ENCODE results near the gene HIVEP3.

HIVEP3 gene

DNA sequence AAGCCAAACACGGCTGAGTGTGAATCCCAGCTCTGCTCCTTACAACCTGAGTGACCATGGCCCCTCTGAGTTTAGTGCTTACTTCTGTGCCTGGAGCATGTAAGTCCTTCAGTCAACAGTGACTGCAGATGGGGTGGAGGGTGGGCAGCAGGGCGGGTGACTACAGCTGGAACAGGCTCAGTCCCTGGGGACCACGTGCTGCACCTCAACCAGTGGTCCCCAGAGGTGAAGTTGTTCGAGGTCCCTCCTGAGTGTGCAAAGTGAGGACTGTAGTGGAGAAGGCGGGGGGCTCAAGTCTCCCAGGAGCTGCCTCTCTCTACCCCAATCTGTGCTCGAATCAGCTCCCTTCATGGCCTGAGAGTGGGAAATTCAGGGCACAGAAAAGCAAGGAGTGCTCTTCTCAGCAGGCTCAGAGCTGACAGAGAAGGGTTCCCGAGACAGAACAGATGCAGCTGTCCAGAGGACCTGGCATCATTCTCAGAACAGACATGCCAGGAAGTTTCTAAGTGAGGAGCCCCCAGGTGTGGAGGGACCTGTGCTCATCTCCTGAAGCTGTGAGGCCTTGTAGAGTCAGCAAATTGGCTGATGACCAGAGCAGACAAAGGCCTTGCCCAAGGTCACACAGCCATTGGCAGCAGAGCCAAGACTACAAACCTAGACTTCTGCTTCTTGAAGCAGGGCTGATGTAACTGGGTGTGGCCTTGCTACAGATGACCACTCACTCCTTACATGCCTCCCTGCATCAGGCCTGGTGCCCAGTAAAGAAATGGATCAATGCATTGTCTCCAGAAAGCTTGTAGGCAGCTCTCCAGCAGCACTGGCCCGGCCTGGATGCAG lies 372.5 kb downstream of the HIVEP3 start:
- no peak overlapping the region for H3K4me3 ChIP-seq (ENCODE audit: low read depth, low read length)
- TF ChIP-seq MYC (IDR thresholded peaks at IDR 0.05; ENCODE audit: low read depth, low read length) = no peak
- TF ChIP-seq, protein P1, sequence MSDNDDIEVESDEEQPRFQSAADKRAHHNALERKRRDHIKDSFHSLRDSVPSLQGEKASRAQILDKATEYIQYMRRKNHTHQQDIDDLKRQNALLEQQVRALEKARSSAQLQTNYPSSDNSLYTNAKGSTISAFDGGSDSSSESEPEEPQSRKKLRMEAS (IDR thresholded peaks at IDR 0.05; ENCODE audit: low read depth, low read length) = no peak
- TF ChIP-seq POLR2A (IDR thresholded peaks at IDR 0.05; ENCODE audit: extremely low read depth, insufficient read length) = no peak
- TF ChIP-seq, protein P2, sequence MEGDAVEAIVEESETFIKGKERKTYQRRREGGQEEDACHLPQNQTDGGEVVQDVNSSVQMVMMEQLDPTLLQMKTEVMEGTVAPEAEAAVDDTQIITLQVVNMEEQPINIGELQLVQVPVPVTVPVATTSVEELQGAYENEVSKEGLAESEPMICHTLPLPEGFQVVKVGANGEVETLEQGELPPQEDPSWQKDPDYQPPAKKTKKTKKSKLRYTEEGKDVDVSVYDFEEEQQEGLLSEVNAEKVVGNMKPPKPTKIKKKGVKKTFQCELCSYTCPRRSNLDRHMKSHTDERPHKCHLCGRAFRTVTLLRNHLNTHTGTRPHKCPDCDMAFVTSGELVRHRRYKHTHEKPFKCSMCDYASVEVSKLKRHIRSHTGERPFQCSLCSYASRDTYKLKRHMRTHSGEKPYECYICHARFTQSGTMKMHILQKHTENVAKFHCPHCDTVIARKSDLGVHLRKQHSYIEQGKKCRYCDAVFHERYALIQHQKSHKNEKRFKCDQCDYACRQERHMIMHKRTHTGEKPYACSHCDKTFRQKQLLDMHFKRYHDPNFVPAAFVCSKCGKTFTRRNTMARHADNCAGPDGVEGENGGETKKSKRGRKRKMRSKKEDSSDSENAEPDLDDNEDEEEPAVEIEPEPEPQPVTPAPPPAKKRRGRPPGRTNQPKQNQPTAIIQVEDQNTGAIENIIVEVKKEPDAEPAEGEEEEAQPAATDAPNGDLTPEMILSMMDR (IDR thresholded peaks at IDR 0.05; ENCODE audit: low read depth, low read length) = no peak
- DNase-seq (ENCODE audit: low read depth) = no peak

DNA sequence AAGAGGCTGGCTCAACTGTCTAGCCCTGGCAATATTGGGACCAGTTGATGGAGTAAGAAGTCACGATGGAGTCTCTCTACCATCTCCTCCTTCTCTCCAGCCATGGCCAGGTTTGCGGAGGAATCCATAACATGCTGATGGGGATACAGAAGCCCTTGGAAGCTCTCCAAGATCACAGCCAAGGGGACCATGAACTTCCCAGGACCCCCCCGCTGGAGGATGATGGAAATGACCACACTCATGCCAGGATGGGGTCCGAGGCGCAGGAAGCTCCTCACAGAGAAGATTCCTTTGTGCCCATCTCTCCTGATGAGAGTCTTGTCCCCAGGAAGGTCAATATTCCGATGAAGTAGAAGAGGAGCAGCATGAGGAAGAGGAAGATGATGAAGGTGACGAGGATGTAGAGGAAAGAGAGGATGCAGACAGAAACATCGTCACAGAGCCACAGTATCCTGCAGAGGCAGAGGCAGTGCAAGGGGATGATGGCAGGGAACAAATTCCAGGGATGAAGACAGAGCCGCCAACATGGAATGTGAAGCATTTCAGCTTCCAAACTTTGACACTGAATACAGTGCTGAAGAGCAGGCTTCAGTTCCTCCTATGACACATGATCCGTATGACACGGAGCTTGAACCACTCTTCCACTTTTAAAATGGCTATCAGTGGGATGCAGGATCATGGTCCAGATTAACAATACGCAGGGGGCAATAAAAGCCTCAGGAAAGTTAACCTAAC lies 376.4 kb downstream of the HIVEP3 start:
- no peak for TF ChIP-seq POLR2A (IDR thresholded peaks at IDR 0.05; ENCODE audit: extremely low read depth, insufficient read length)
- TF ChIP-seq, protein P2 (IDR thresholded peaks at IDR 0.05; ENCODE audit: low read depth, low read length) = no peak
- TF ChIP-seq, protein P1 (IDR thresholded peaks at IDR 0.05; ENCODE audit: low read depth, low read length) = no peak
- no peak for TF ChIP-seq MYC (IDR thresholded peaks at IDR 0.05; ENCODE audit: low read depth, low read length)
- DNase-seq (ENCODE audit: low read depth) = no peak
- no peak overlapping the region for H3K4me3 ChIP-seq (ENCODE audit: low read depth, low read length)

- DNase-seq (ENCODE audit: low read depth) = no peak
- TF ChIP-seq, protein P1 (IDR thresholded peaks at IDR 0.05; ENCODE audit: low read depth, low read length) = no peak
- TF ChIP-seq POLR2A (IDR thresholded peaks at IDR 0.05; ENCODE audit: extremely low read depth, insufficient read length) (no peak), MYC (IDR thresholded peaks at IDR 0.05; ENCODE audit: low read depth, low read length) (no peak)
- TF ChIP-seq, protein P2 (IDR thresholded peaks at IDR 0.05; ENCODE audit: low read depth, low read length) = no peak
- no peak overlapping the region for H3K4me3 ChIP-seq (ENCODE audit: low read depth, low read length)
These were observed 377.1 kb downstream of the HIVEP3 start for GRCh38 chr1:41541592-41541952.

DNA sequence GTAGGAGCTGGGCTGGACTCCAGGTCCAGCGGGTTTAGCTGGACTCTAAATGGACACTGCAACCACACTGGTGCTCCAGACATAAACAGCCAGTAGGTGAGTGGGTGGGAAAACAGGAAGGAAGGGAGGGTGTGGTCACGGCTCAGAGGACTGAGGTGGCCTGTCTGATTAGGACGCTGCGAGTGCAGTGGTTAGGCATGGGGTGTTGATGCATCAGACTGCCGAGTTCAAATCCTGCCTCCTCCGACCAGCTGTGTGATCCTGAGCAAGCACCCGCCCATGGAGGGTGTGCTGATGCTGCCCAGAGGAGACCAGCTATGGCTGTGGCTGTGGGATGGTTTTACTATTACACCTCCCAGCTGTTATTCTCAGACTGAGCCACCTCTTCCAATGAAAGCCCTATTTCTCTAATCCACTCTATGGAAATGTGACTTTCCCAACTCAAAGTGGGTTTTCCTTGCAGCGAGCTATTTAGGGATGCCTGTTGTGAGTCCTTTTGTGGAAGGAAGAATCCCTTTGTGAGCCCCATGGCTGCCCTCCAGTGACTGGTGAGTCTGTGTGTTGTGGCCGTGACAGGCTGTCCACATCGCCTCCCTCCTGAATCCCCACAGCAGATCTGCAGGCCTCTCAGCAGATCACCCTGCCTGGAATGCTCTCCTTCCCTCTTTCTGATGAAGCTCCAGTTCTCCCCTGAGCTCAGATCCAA lies 377.7 kb downstream of the HIVEP3 start:
- DNase-seq (ENCODE audit: low read depth) = peak; percentile 44
- TF ChIP-seq, protein P1 (IDR thresholded peaks at IDR 0.05; ENCODE audit: low read depth, low read length) = no peak
- TF ChIP-seq, protein P2 (IDR thresholded peaks at IDR 0.05; ENCODE audit: low read depth, low read length) = no peak
- TF ChIP-seq MYC (IDR thresholded peaks at IDR 0.05; ENCODE audit: low read depth, low read length) = no peak
- TF ChIP-seq POLR2A (IDR thresholded peaks at IDR 0.05; ENCODE audit: extremely low read depth, insufficient read length) = no peak

DNA sequence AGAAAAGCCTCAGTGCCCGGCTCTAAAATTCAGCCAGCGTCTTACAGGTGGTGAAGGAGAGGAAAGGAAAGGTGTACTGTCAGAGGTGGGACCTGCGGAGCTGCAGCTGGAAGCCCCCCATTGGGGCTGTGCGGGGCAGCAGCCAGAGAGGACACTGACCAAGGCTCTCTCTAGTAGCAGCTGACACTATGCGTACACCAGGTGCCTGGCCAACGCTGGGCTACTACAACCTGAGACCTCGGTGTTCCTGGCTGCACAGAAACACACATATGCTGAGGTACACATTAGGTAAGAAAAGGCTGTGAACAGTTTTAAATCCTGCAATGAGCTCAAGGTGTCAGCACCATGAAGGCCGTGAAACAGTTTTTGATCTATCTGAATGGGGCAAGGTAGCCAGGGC lies 378.7 kb downstream of the HIVEP3 start:
- no peak for DNase-seq (ENCODE audit: low read depth)
- H3K4me3 ChIP-seq (ENCODE audit: low read depth, low read length) = no peak overlapping the region
- TF ChIP-seq, protein P2 (IDR thresholded peaks at IDR 0.05; ENCODE audit: low read depth, low read length) = no peak
- TF ChIP-seq, protein P1 (IDR thresholded peaks at IDR 0.05; ENCODE audit: low read depth, low read length) = no peak
- TF ChIP-seq MYC (IDR thresholded peaks at IDR 0.05; ENCODE audit: low read depth, low read length) (no peak), POLR2A (IDR thresholded peaks at IDR 0.05; ENCODE audit: extremely low read depth, insufficient read length) (no peak)

More for the DNA sequence above, 377.7 kb downstream of the HIVEP3 start:
- no peak overlapping the region for H3K4me3 ChIP-seq (ENCODE audit: low read depth, low read length)
